H9 (cell line): ENCODE data around the gene DNASE1L3. TPM values are rescaled to one million over a fixed set of nuclear protein-coding genes. Genes with fewer than 3 reads are reported as not detected.

Experiments
- DNase-seq: peaks from one replicate; pipeline ENCODE4 v3.0.0-alpha.2; 2017
- H2AFZ ChIP-seq: one replicate; pipeline ENCODE4 v1.6.1; 2013; ENCODE audit warnings: mild to moderate bottlenecking, low read length, control low read depth, moderate library complexity
- H2AK5ac ChIP-seq: 2 replicates; pipeline ENCODE4 v1.6.1; 2013; ENCODE audit warnings: low read length, control low read depth, mixed read lengths; ENCODE audit not compliant: insufficient read length
- H2BK120ac ChIP-seq: one replicate; pipeline ENCODE4 v1.6.1; 2013; ENCODE audit warnings: low read depth, mild to moderate bottlenecking, low read length, control low read depth, inconsistent platforms; ENCODE audit not compliant: poor library complexity, severe bottlenecking
- H2BK12ac ChIP-seq: 2 replicates; pipeline ENCODE4 v1.6.1; 2013; ENCODE audit warnings: low read length, control low read depth, mixed read lengths, low read depth; ENCODE audit not compliant: insufficient read length
- H2BK15ac ChIP-seq: 2 replicates; pipeline ENCODE4 v1.6.1; 2013; ENCODE audit warnings: low read depth, low read length, control low read depth
- H2BK20ac ChIP-seq: one replicate; pipeline ENCODE4 v1.6.1; 2013; ENCODE audit warnings: low read depth, mild to moderate bottlenecking, low read length, control low read depth, inconsistent platforms; ENCODE audit not compliant: poor library complexity, severe bottlenecking
- H2BK5ac ChIP-seq: 2 replicates; pipeline ENCODE4 v1.6.1; 2013; ENCODE audit warnings: low read length, control low read depth, mixed read lengths; ENCODE audit not compliant: insufficient read length
- H3K14ac ChIP-seq: 2 replicates; pipeline ENCODE4 v1.6.1; 2013; ENCODE audit warnings: low read length, control low read depth; ENCODE audit not compliant: insufficient read depth
- H3K18ac ChIP-seq: 2 replicates; pipeline ENCODE4 v1.6.1; 2013; ENCODE audit warnings: low read depth, mild to moderate bottlenecking, mixed read lengths, low read length, control low read depth; ENCODE audit not compliant: insufficient read length
- H3K23ac ChIP-seq: 2 replicates; pipeline ENCODE4 v1.6.1; 2013; ENCODE audit warnings: low read length, control low read depth, mixed read lengths, low read depth; ENCODE audit not compliant: insufficient read length
- H3K23me2 ChIP-seq: 2 replicates; pipeline ENCODE4 v1.6.1; 2013; ENCODE audit warnings: low read depth, mild to moderate bottlenecking, mixed read lengths, low read length, control low read depth; ENCODE audit not compliant: insufficient read length, poor library complexity, severe bottlenecking
- H3K27ac ChIP-seq: 2 replicates; pipeline ENCODE4 v1.5.1; 2013; ENCODE audit warnings: low read length, control low read depth, mixed read lengths, low read depth; ENCODE audit not compliant: insufficient read length
- H3K27me3 ChIP-seq: 2 replicates; pipeline ENCODE4 v1.6.1; 2013; ENCODE audit warnings: low read length, control low read depth, inconsistent platforms; ENCODE audit not compliant: insufficient read depth
- H3K4ac ChIP-seq: 2 replicates; pipeline ENCODE4 v1.6.1; 2013; ENCODE audit warnings: low read depth, mild to moderate bottlenecking, control low read depth, inconsistent platforms, low read length, moderate library complexity
- H3K4me1 ChIP-seq: 2 replicates; pipeline ENCODE4 v1.6.1; 2013; ENCODE audit warnings: low read length, control low read depth, inconsistent platforms; ENCODE audit not compliant: insufficient read depth
- H3K4me2 ChIP-seq: 2 replicates; pipeline ENCODE4 v1.6.1; 2013; ENCODE audit warnings: low read length, control low read depth, mixed read lengths; ENCODE audit not compliant: insufficient read length, insufficient read depth
- H3K56ac ChIP-seq: 2 replicates; pipeline ENCODE4 v1.6.1; 2013; ENCODE audit warnings: low read depth, mild to moderate bottlenecking, mixed read lengths, low read length, control low read depth; ENCODE audit not compliant: insufficient read length
- H3K79me1 ChIP-seq: 2 replicates; pipeline ENCODE4 v1.6.1; 2013; ENCODE audit warnings: low read depth, mild to moderate bottlenecking, moderate library complexity, low read length, control low read depth, inconsistent platforms; ENCODE audit not compliant: insufficient read depth, poor library complexity, severe bottlenecking
- H3K79me2 ChIP-seq: 2 replicates; pipeline ENCODE4 v1.6.1; 2013; ENCODE audit warnings: low read length, control low read depth, inconsistent platforms; ENCODE audit not compliant: insufficient read depth
- H3K9ac ChIP-seq: 2 replicates; pipeline ENCODE4 v1.6.1; 2013; ENCODE audit warnings: low read length, control low read depth, mixed read lengths; ENCODE audit not compliant: insufficient read length; ENCODE audit errors: extremely low read depth
- H3K9me3 ChIP-seq: one replicate; pipeline ENCODE4 v1.6.1; 2013; ENCODE audit warnings: low read depth, low read length, inconsistent platforms; ENCODE audit not compliant: control insufficient read depth
- H3T11ph ChIP-seq: one replicate; pipeline ENCODE4 v1.6.1; 2013; ENCODE audit warnings: mild to moderate bottlenecking, low read length, control low read depth, inconsistent platforms
- H4K20me1 ChIP-seq: one replicate; pipeline ENCODE4 v1.6.1; 2013; ENCODE audit not compliant: control insufficient read depth, insufficient read length, insufficient read depth
- H4K5ac ChIP-seq: 2 replicates; pipeline ENCODE4 v1.6.1; 2013; ENCODE audit warnings: low read depth, mild to moderate bottlenecking, mixed read lengths, low read length, control low read depth; ENCODE audit not compliant: insufficient read length
- H4K8ac ChIP-seq: replicated peaks from 2 replicates; pipeline ENCODE4 v1.6.1; 2013; ENCODE audit warnings: low read length, control low read depth, mixed read lengths, low read depth; ENCODE audit not compliant: insufficient read length
- H4K91ac ChIP-seq: 2 replicates; pipeline ENCODE4 v1.6.1; 2013; ENCODE audit warnings: low read depth, mild to moderate bottlenecking, moderate library complexity, mixed read lengths, low read length, control low read depth; ENCODE audit not compliant: insufficient read length
- H3K27ac Mint-ChIP-seq, 3 experiments: 2 replicates in 2 of 3; 3 replicates in 1 of 3; pipeline ENCODE4 v1.8.0; 2020 to 2021; ENCODE audit warnings: mixed read lengths in 3 of 3, mild to moderate bottlenecking in 1 of 3, moderate library complexity in 1 of 3
- H3K27me3 Mint-ChIP-seq: 2 replicates; pipeline ENCODE4 v1.8.0; 2021; ENCODE audit warnings: low read depth, mild to moderate bottlenecking, moderate library complexity, mixed read lengths
- H3K36me3 Mint-ChIP-seq, 3 experiments: 2 replicates in 2 of 3; 3 replicates in 1 of 3; pipeline ENCODE4 v1.8.0; 2020 to 2021; ENCODE audit warnings: low read depth in 3 of 3, mixed read lengths in 3 of 3; ENCODE audit not compliant: insufficient read depth in 1 of 3
- H3K4me1 Mint-ChIP-seq, 2 experiments: 2 replicates each; pipeline ENCODE4 v1.8.0; 2020; ENCODE audit warnings: mixed read lengths in 2 of 2
- H3K4me3 Mint-ChIP-seq, 2 experiments: 2 replicates in 1 of 2; 3 replicates in 1 of 2; pipeline ENCODE4 v1.8.0; 2020 to 2021; ENCODE audit warnings: mild to moderate bottlenecking in 2 of 2, mixed read lengths in 2 of 2, moderate library complexity in 1 of 2
- H3K9me3 Mint-ChIP-seq, 2 experiments: 2 replicates in 1 of 2; 3 replicates in 1 of 2; pipeline ENCODE4 v1.8.0; 2020; ENCODE audit warnings: mild to moderate bottlenecking in 2 of 2, mixed read lengths in 2 of 2, moderate library complexity in 1 of 2
- WGBS: extraction: QIAGEN DNeasy Blood & Tissue Kit; methylation state at CpG from one replicate; pipeline ENCODE4 v1.1.7; 2013; ENCODE audit warnings: missing lambda C conversion rate, low lambda C conversion rate, mixed read lengths; ENCODE audit not compliant: insufficient read length; ENCODE audit errors: extremely low coverage; 5-methylcytosine and 5-hydroxymethylcytosine counted together
- total RNA-seq: library from RNA; stranded (reverse); gene quantifications from 2 replicates; pipeline ENCODE4 v1.2.1, GENCODE V29; 2021
- TF ChIP-seq, protein P1 (sequence below): fragments of 200-600 bp; sonication (generic); conservative IDR thresholded peaks from 3 replicates; pipeline ENCODE4 v1.8.0; 2021; ENCODE audit warnings: antibody characterized with exemption, mild to moderate bottlenecking

The DNASE1L3 gene
- total RNA-seq, 1 experiment from 2014 or later = not detected

- Histone ChIP-seq H3K27me3 (no peaks in the 10 kb centered on the region), H3K4me2 (no peak overlapping the region), H4K91ac (no peak overlapping the region), H4K5ac (no peak overlapping the region), H3T11ph (no peak overlapping the region), H3K4me1 (peaks cover 2% of the 10 kb centered on the region; the same call in 1 of the 2 replicates), H2BK15ac (no peak overlapping the region), H4K8ac (no peak overlapping the region), H4K20me1 (no peaks in the 10 kb centered on the region), H3K18ac (no peak overlapping the region), H2BK120ac (no peak overlapping the region), H3K4ac (no peak overlapping the region), H3K23ac (no peak overlapping the region), H2AFZ (no peak overlapping the region), H3K23me2 (no peaks in the 10 kb centered on the region), H3K27ac (no peak overlapping the region), H3K79me1 (no peaks in the 10 kb centered on the region), H3K79me2 (no peaks in the 10 kb centered on the region), H2BK12ac (no peak overlapping the region), H3K14ac (no peak overlapping the region), H2AK5ac (no peak overlapping the region), H3K56ac (no peak overlapping the region), H3K9me3 (no peaks in the 10 kb centered on the region), H2BK5ac (no peak overlapping the region), H3K9ac (no peak overlapping the region), H2BK20ac (no peak overlapping the region)
- Mint-ChIP-seq H3K27me3 (no peaks in the 10 kb centered on the region), H3K4me1 (peaks cover 10 to 11% of the 10 kb centered on the region in 2 experiments), H3K9me3 (no peaks in the 10 kb centered on the region), H3K27ac (no peak overlapping the region), H3K36me3 (no peaks in the 10 kb centered on the region), H3K4me3 (no peak overlapping the region)
- WGBS = no CpG with 5 or more reads among the region's 4 CpGs
- DNase-seq = no peak
- TF ChIP-seq, protein P1, sequence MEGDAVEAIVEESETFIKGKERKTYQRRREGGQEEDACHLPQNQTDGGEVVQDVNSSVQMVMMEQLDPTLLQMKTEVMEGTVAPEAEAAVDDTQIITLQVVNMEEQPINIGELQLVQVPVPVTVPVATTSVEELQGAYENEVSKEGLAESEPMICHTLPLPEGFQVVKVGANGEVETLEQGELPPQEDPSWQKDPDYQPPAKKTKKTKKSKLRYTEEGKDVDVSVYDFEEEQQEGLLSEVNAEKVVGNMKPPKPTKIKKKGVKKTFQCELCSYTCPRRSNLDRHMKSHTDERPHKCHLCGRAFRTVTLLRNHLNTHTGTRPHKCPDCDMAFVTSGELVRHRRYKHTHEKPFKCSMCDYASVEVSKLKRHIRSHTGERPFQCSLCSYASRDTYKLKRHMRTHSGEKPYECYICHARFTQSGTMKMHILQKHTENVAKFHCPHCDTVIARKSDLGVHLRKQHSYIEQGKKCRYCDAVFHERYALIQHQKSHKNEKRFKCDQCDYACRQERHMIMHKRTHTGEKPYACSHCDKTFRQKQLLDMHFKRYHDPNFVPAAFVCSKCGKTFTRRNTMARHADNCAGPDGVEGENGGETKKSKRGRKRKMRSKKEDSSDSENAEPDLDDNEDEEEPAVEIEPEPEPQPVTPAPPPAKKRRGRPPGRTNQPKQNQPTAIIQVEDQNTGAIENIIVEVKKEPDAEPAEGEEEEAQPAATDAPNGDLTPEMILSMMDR = no peak
These were observed 20.5 kb downstream of the DNASE1L3 start for GRCh38 chr3:58190291-58190690.
